GM12892 (cell line): Measurements from ENCODE around the gene TMEM119.

Experiments
- POLR2A ChIP-seq: IDR thresholded peaks from 2 replicates; pipeline ENCODE4 v1.6.1; 2011; ENCODE audit warnings: low read depth, low read length, control low read depth
- POLR2AphosphoS5 ChIP-seq: IDR thresholded peaks from 2 replicates; pipeline ENCODE4 v1.6.1; 2011; ENCODE audit warnings: low read depth, low read length, control low read depth
- TAF1 ChIP-seq: IDR thresholded peaks from 2 replicates; pipeline ENCODE4 v1.6.1; 2011; ENCODE audit warnings: low read depth, mild to moderate bottlenecking, control low read depth, low read length, borderline replicate concordance

- TF ChIP-seq POLR2AphosphoS5 (no peak), POLR2A (no peak), TAF1 (no peak)
Observed at GRCh38 chr12:108597559-108598471, at the start of gene TMEM119.
